Left colon (tissue), 2 donors: Measurements from ENCODE around the gene RAD51B. TPM values are rescaled to one million over a fixed set of nuclear protein-coding genes. Genes with fewer than 3 reads are reported as not detected.
"Not testable (repeated sequence)": the region's sequence is repeated elsewhere in the genome, so short reads cannot be mapped to it uniquely, and the experiment has no call there.

Experiments used
- ATAC-seq: fragments of 200-7000 bp; cut with Tn5 transposase; one replicate; pipeline ENCODE4 v1.9.1; 2020; ENCODE audit warnings: mild to moderate bottlenecking, moderate library complexity
- DNase-seq, 2 donors: peaks; one replicate each; pipeline ENCODE4 v3.0.0-alpha.2; 2020
- intact Hi-C, 2 donors: fragments of 100-400 bp; cut with DNase I in 1 of 2; cut with micrococcal nuclease in 1 of 2; formaldehyde crosslinking; loops; one replicate each; pipeline versions ENCODE4 v1.11.2 to v1.14.0; 2022; cut with DNase I, micrococcal nuclease
- total RNA-seq, 2 donors: library from RNA; stranded (reverse); fragmentation: NEBNext Ultra II Directional; extraction: Animal tissue kit (Norgen Biotek cat#: 25700); gene quantifications; one replicate each; pipeline ENCODE4 v1.2.1, GENCODE V29; 2021
- donor health status: DM: no; HTN: no; CAD: no.
- donor health status: DM: yes; HTN: yes; CAD: no.

RAD51B gene
- total RNA-seq, 2 donors from 2014 or later, result 13.7 to 16.8 TPM

DNA sequence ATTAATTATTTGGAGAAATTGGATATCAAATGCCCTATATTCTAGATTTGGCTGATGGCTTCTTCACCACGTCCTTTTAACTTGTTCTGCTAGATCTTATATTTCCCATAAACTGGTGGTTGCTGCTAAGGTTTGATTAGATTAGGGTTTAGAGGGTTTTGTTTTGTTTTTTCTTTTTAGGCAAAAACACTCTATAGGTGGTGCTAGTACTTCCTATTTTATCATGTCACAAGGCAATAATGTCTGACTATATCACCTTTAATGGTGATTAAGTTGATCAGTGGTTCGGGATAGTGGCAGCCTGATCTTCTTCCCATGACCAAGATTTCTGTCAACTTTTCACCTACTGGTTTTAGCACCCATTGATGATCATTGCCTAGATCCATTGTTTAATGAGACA, 455.1 kb downstream of the RAD51B start:
- ATAC-seq (no peak), DNase-seq (no peak)
- intact Hi-C loops, result no loop called here

GRCh38 chr14:68278576-68279436, 459.2 kb downstream of the RAD51B start:
- ATAC-seq (no peak), DNase-seq (no peak)
- intact Hi-C loops, result no loop called here

GRCh38 chr14:68279437-68279720, 459.8 kb downstream of the RAD51B start:
- intact Hi-C loops, result no loop called here
- ATAC-seq (no peak), DNase-seq (no peak)

DNA sequence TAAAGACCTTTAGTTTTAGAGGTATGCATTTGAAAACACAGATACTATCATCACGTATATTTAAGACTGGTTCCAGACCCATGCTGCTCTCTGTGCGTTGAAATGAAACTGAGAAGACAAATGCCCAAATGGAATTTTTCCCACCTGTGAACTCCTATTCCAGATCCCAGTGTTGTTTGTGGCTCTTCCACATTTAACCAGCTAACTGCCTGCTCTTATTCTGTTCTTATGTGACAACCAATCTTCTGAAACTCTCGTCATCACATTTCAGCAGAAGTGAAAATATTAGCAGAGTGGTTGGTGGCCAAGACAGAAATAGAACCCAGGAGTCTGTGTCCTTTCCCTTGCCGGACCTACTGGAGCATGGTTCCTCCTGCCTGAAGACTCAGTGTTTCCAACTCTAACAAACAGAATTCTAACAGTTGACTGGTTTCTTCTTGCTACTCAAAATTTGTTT, 460.2 kb downstream of the RAD51B start:
- intact Hi-C loops, result no loop called here
- ATAC-seq (no peak), DNase-seq (no peak)

DNA sequence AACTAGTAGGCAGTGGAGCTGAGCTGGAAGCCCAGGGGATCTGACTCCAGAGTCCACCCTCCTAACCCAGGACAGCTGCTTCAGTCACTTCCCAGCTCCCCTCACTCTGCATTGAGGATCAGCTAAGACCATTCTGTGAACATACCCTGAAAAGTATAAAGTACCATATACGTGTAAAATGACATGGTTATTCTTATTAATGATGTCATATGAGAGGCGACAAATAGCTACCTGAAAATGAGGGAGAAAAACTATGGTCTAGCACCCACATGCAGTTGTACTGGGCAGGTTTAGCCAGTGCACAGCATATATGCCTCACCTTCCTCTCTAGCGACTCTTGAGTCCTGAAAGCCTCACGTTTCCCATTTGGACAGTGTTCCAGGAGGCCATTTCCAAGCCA, 461.9 kb downstream of the RAD51B start:
- intact Hi-C loops, result no loop called here

GRCh38 chr14:68282479-68283377, 463.1 kb downstream of the RAD51B start:
- ATAC-seq (no peak), DNase-seq (no peak)
- intact Hi-C loops, result no loop called here

More for the DNA sequence above, 461.9 kb downstream of the RAD51B start:
- ATAC-seq (no peak), DNase-seq (no peak)

DNA sequence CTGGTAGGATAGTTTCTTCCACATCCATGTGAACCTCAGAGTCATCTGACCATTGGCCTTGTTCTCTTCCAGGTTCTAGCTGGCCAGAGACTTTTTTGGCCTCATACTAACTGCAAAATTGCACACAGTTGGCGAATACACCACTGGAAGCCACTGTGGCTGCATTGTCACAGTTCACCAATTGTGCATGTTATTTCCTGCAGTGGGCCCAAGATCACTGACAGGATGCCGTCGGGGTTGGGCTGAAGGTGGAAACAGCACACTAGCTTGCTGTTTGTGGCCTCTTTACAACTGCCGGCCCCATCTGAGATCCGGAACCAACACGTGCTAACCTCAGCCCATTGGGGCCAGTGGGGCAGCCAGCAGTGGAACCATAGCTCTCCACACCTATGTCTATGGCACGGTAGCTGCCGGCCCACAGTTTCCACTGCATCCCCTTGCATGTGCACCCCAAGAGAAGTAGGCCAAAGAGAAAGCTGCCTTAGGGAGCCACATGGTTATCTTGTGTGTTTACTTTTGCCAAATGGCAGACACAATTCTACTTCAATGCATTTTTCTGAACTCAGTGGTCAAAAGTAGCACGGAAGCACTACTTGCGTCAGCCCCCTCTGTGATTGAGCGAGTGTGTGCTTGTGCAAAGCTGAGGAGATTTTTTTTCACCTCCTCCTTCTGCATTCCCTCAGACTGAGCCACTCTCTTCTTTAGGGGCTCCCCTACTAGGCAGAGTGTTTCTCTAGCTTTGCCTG, 464.0 kb downstream of the RAD51B start:
- ATAC-seq (peak; percentile 49), DNase-seq (peak in 1 of 2 donors; percentile 42)
- intact Hi-C loops, result no loop called here

DNA sequence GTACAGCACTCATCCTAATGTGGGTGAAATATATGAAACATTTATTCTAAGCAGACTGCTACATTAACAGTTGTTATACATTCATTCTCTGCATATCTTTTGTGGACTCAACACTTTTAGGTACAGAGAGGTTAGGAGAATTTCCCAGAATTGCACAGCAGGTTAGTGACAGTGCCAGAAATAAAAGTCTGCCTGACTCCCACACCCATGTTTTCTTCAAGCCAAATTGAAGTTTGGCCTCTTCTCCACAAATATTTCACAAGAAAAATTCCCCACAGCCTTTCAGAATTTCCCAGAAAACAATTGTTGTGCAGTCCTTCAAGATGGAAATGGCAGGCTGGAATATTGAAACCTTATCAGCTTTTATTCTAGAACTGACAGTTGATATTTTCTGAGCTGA, 464.8 kb downstream of the RAD51B start:
- intact Hi-C loops, result no loop called here
- no peak for ATAC-seq
- no peak for DNase-seq

- intact Hi-C loops, result no loop called here
- ATAC-seq (no peak), DNase-seq (no peak)
Observed at GRCh38 chr14:68284834-68285233, 465.3 kb downstream of the RAD51B start.

DNA sequence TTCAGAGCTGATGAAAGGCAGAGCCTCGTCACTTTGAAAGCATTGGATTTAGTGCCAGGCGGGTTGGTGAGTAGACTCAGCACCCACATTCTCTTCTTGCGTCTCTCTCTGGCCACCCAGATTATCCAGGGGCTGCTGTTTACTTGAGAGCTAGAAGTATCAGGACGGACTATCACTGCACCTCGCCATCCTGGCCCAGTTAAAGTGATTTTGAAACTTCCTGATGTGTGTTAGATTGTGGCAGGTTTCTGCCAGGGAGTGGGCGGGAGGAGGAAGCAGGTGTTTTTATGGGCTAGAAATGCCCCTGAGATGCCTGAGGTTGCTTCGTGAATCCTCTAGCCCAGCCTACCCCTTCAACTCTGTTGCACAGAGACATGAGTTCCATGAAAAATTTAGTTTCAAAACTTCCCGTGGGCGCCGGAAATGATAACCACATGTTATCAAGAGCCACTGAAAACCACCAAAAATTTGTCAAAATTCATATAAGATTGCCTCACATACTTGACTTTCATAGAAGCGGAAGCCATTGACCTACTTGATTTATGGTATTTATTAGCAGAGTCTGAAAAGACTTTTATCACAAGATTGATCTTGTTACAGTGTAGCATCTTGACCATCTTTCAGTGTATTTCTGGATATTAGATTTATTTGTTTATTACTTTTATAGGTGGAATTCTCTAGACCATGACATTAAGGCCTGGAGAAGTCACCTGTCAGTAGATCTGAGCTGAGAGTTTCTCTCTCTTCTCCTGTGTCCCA, 466.0 kb downstream of the RAD51B start:
- ATAC-seq, result peak; percentile 50
- no peak for DNase-seq
- intact Hi-C loops, result no loop called here

GRCh38 chr14:68286667-68287066, 467.1 kb downstream of the RAD51B start:
- ATAC-seq, result no peak
- intact Hi-C loops, result no loop called here
- no peak for DNase-seq

- ATAC-seq, intact Hi-C loops: not testable (repeated sequence)
Observed at GRCh38 chr14:68289452-68289851, 469.9 kb downstream of the RAD51B start.

GRCh38 chr14:68291820-68292219, 472.2 kb downstream of the RAD51B start:
- ATAC-seq (peak; percentile 10), DNase-seq (no peak)
- intact Hi-C loops, result no loop called here

More at GRCh38 chr14:68289452-68289851, 469.9 kb downstream of the RAD51B start:
- DNase-seq, result not testable (repeated sequence)

GRCh38 chr14:68292441-68293215, 473.0 kb downstream of the RAD51B start:
- intact Hi-C loops, result no loop called here
- DNase-seq, result peak; percentile 62 to 73
- ATAC-seq, result peak; percentile 89

- ATAC-seq (peak; percentile 47), DNase-seq (peak; percentile 41 to 45)
- intact Hi-C loops, result no loop called here
Observed at GRCh38 chr14:68293404-68293803, 473.8 kb downstream of the RAD51B start.

DNA sequence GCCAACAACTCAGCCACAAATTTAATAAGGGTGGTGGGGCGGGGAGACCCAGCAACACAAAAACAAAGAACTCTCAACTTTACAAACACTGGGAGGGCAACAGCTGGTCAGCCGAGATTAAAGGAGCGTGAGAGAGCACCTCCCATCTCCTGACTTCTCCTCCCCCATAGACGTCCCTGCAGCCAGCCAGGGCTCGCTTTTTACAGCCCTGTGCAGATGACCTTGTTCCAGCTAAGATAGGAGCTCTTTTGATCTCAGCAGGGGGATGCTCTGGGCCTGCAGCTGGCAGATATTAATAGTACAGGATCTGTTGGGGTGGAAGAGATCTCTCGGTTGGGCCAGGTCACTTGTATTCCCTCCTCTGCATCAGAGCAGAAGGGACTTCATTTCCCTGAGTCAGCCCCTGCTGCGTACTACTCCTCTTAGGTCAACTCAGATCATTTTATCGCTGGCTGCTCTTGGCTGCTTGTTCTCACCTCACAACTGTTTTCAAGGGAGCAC, 475.8 kb downstream of the RAD51B start:
- DNase-seq, result peak; percentile 51 to 53
- peak; percentile 59 for ATAC-seq
- intact Hi-C loops, result no loop called here

GRCh38 chr14:68297039-68297438, 477.5 kb downstream of the RAD51B start:
- no peak for DNase-seq
- ATAC-seq, result no peak
- intact Hi-C loops, result no loop called here
